Esophagus squamous epithelium (tissue), 4 donors: ENCODE data around the gene GATA6.

ENCODE experiments used
- CTCF ChIP-seq, 6 experiments: fragments of 450-650 bp in 4 of 6; fragments of 200-600 bp in 2 of 6; sonication (generic) in 2 of 6; IDR thresholded peaks; one replicate each; pipeline ENCODE4 v1.5.1; 2016 to 2019; ENCODE audit warnings: antibody characterized with exemption in 6 of 6, mild to moderate bottlenecking in 4 of 6, moderate library complexity in 4 of 6
- POLR2A ChIP-seq, 4 donors: fragments of 450-650 bp; IDR thresholded peaks; one replicate each; pipeline ENCODE4 v1.6.1; 2017; ENCODE audit warnings: antibody characterized with exemption in 4 of 4, mild to moderate bottlenecking in 4 of 4, moderate library complexity in 3 of 4

- TF ChIP-seq CTCF (IDR thresholded peaks at IDR 0.05) = no peak
- no peak for TF ChIP-seq POLR2A (IDR thresholded peaks at IDR 0.05)
Observed at GRCh38 chr18:22132258-22132657, 37.1 kb upstream of the GATA6 start.
